ENCODE measurements around the gene MORN4.

GRCh38 chr10:97618733-97619132 lies 14.6 kb downstream of the MORN4 start:
- TF ChIP-seq CTCF (conservative IDR thresholded peaks at IDR 0.05) (no peak), ZFX (IDR thresholded peaks at IDR 0.05) (no peak)

Data from C4-2B (cell line).